Measurements from ENCODE around the gene RNF5. TPM values are rescaled to one million over a fixed set of nuclear protein-coding genes. Genes with fewer than 3 reads are reported as not detected.

The RNF5 gene
- total and polyA plus RNA-seq, 7 donors = 61.5 to 220 (median 107) TPM

DNA sequence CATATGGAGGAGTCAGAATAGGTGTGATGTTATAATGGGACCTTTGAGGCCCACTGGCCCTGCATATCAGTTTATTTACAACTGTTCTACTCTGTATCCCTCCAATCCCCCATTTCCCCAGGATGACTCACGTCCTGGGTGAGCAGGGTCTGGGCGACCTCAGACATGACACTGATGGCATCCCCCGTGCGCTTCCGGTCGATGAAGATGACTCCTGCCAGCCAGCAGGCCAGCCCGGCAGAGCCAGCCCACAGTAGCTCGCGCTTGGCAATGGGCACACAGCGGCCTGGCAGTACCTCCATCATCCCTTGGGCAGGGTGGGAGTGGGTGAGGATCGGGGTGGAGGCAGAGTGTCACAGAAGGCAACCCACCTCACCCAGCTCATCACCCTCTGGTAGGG is 7.9 kb upstream of the RNF5 start:
- TF ChIP-seq, protein P1, sequence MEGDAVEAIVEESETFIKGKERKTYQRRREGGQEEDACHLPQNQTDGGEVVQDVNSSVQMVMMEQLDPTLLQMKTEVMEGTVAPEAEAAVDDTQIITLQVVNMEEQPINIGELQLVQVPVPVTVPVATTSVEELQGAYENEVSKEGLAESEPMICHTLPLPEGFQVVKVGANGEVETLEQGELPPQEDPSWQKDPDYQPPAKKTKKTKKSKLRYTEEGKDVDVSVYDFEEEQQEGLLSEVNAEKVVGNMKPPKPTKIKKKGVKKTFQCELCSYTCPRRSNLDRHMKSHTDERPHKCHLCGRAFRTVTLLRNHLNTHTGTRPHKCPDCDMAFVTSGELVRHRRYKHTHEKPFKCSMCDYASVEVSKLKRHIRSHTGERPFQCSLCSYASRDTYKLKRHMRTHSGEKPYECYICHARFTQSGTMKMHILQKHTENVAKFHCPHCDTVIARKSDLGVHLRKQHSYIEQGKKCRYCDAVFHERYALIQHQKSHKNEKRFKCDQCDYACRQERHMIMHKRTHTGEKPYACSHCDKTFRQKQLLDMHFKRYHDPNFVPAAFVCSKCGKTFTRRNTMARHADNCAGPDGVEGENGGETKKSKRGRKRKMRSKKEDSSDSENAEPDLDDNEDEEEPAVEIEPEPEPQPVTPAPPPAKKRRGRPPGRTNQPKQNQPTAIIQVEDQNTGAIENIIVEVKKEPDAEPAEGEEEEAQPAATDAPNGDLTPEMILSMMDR (IDR thresholded peaks at IDR 0.05) = no peak
- TF ChIP-seq POLR2A (IDR thresholded peaks at IDR 0.05) (no peak), POLR2AphosphoS5 (IDR thresholded peaks at IDR 0.05) (no peak), EP300 (IDR thresholded peaks at IDR 0.05) (no peak)
- intact Hi-C loops (cut with DNase I) = loop anchor here (10.0 kb wide), 1 partner anchor 345 kb away; the partner anchor contains the start of gene HSPA1B
- H3K4me1 ChIP-seq = peaks cover 0 to 31% (median 13%) of the 10 kb centered on the region in 4 donors
- peaks cover 27 to 61% (median 29%) of the 10 kb centered on the region in 4 donors for H3K36me3 ChIP-seq
- DNase-seq = no peak
- H3K27me3 ChIP-seq = no peaks in the 10 kb centered on the region
- H3K9me3 ChIP-seq = no peaks in the 10 kb centered on the region
- no peak overlapping the region for H3K4me3 ChIP-seq
- WGBS, 2 donors = 94 to 96% methylated on average over 11 of the region's 11 CpGs
- H3K27ac ChIP-seq = no peak overlapping the region

GRCh38 chr6:32171234-32171633 is 7.0 kb upstream of the RNF5 start:
- DNase-seq = no peak
- H3K4me1 ChIP-seq = peaks cover 0 to 32% (median 18%) of the 10 kb centered on the region in 4 donors
- H3K36me3 ChIP-seq = peaks cover 22 to 51% (median 26%) of the 10 kb centered on the region in 4 donors
- H3K4me3 ChIP-seq = no peak overlapping the region
- 96 to 97% methylated on average over 6 of the region's 6 CpGs for WGBS, 2 donors
- no peak overlapping the region for H3K27ac ChIP-seq
- intact Hi-C loops (cut with DNase I) = loop anchor here (10.0 kb wide), 1 partner anchor 346 kb away; the partner anchor contains the start of gene HSPA1B
- no peaks in the 10 kb centered on the region for H3K27me3 ChIP-seq
- TF ChIP-seq EP300 (IDR thresholded peaks at IDR 0.05) (no peak), POLR2AphosphoS5 (IDR thresholded peaks at IDR 0.05) (no peak), POLR2A (IDR thresholded peaks at IDR 0.05) (no peak)
- TF ChIP-seq, protein P1 (IDR thresholded peaks at IDR 0.05) = no peak
- H3K9me3 ChIP-seq = no peaks in the 10 kb centered on the region

GRCh38 chr6:32173051-32173727 is 5.0 kb upstream of the RNF5 start:
- 72 to 86% methylated on average over 4 of the region's 4 CpGs for WGBS, 2 donors
- H3K27me3 ChIP-seq = no peaks in the 10 kb centered on the region
- H3K27ac ChIP-seq = peak overlapping the region in 1 of 4 donors; percentile 15
- no peaks in the 10 kb centered on the region for H3K9me3 ChIP-seq
- no peak for DNase-seq
- H3K4me3 ChIP-seq = no peak overlapping the region
- intact Hi-C loops (cut with DNase I) = loop anchor here (10.0 kb wide), 1 partner anchor 348 kb away; the partner anchor contains the start of gene HSPA1B
- TF ChIP-seq POLR2AphosphoS5 (IDR thresholded peaks at IDR 0.05) (no peak), EP300 (IDR thresholded peaks at IDR 0.05) (no peak), POLR2A (IDR thresholded peaks at IDR 0.05) (no peak)
- TF ChIP-seq, protein P1 (IDR thresholded peaks at IDR 0.05) = no peak
- peaks cover 7 to 32% (median 18%) of the 10 kb centered on the region in 4 donors for H3K36me3 ChIP-seq
- H3K4me1 ChIP-seq = peaks cover 0 to 40% (median 28%) of the 10 kb centered on the region in 4 donors

DNA sequence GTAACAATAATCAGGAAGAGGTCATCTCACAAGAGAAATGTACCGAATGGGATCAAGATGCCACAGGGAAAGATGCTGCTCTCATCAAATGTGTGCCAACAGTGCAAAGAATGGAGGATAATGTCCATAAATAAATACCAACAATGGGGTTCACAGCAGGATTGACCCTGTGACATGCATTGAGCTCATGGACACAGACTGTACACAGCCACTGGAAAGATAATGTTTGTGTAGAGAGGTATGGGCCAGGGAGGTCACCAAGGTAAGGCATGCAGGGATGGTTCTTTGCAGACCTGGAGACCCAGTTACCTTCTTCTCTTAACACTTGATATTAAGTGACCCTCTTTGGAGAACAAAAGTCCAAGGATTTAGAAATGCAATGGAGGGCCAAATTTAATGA is 3.8 kb upstream of the RNF5 start:
- no peak for DNase-seq
- H3K27ac ChIP-seq = peak overlapping the region in 1 of 4 donors; percentile 96
- H3K36me3 ChIP-seq = peaks cover 0 to 20% (median 13%) of the 10 kb centered on the region in 4 donors
- WGBS, 2 donors = 93 to 94% methylated on average over 1 of the region's 1 CpG
- H3K27me3 ChIP-seq = no peaks in the 10 kb centered on the region
- peaks cover 0 to 48% (median 35%) of the 10 kb centered on the region in 4 donors for H3K4me1 ChIP-seq
- intact Hi-C loops (cut with DNase I) = loop anchor here (10.0 kb wide), 1 partner anchor 350 kb away; the partner anchor contains the start of gene HSPA1B
- TF ChIP-seq EP300 (IDR thresholded peaks at IDR 0.05) = no peak
- no peak for TF ChIP-seq POLR2AphosphoS5 (IDR thresholded peaks at IDR 0.05)
- TF ChIP-seq POLR2A (IDR thresholded peaks at IDR 0.05) = no peak
- TF ChIP-seq, protein P1 (IDR thresholded peaks at IDR 0.05) = no peak
- H3K9me3 ChIP-seq = no peaks in the 10 kb centered on the region
- no peak overlapping the region for H3K4me3 ChIP-seq

All from sigmoid colon (tissue), 7 donors.